ENCODE results near the gene NELFCD. TPM values are rescaled to one million over a fixed set of nuclear protein-coding genes. Genes with fewer than 3 reads are reported as not detected.

NELFCD gene, protein sequence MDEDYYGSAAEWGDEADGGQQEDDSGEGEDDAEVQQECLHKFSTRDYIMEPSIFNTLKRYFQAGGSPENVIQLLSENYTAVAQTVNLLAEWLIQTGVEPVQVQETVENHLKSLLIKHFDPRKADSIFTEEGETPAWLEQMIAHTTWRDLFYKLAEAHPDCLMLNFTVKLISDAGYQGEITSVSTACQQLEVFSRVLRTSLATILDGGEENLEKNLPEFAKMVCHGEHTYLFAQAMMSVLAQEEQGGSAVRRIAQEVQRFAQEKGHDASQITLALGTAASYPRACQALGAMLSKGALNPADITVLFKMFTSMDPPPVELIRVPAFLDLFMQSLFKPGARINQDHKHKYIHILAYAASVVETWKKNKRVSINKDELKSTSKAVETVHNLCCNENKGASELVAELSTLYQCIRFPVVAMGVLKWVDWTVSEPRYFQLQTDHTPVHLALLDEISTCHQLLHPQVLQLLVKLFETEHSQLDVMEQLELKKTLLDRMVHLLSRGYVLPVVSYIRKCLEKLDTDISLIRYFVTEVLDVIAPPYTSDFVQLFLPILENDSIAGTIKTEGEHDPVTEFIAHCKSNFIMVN
- 10 to 100 TPM; 37.8 to 44.3 (median 40.9) TPM for total RNA-seq

DNA sequence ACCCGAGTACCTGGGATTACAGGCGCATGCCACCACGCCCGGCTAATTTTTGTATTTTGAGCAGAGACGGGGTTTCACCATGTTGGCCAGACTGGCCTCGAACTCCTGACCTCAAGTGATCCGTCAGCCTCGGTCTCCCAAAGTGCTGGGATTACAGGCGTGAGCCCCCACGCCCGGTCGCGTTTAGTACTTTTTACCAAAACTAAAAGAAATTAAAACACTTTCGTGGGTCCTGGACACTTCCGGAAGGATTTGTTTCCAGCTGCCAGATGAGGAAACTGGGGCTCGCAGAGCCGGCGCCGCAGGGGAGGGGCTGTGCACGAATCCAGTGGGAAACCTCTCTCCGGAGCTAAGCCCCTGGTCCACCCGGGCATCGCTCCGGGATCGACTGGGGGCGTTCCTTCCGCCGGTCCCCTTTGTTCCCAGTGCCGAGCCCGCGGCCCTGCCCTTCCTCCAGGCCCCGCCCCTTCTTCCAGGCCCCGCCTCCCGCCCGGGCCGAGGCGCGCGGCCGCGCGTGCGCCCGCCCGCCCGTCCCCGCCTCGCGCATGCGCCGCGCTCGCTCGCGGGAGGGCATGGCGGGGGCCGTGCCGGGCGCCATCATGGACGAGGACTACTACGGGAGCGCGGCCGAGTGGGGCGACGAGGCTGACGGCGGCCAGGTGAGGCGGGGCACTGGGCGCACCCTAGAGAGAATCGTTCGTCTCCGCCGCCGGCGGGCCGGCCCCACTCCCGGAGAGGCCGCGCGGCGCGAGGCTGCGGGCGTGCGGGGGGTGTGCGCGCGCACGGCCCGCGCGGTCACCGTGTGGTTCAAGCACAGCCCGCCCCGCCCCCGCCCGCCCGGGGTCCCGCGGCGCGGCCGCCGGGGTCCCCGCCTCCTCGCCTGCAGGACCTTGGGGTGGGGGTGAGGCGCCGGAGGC is at the start of gene NELFCD:
Gene NELFCD, plus strand, starts transcription at position 546 of the 917 bp plus-strand sequence. Its CDS starts 54 bp downstream, at position 600.
- Histone ChIP-seq H3K9me3 (no peaks in the 10 kb centered on the region), H3K27ac (peak within 1 kb of the TSS; percentile 83 to 92 (median 90)), H3K27me3 (no peaks in the 10 kb centered on the region), H3K4me3 (peak within 1 kb of the TSS; percentile 90 to 100 (median 95)), H3K4me1 (peaks cover 32 to 38% of the 10 kb centered on the region in 2 donors), H3K36me3 (no peaks in the 10 kb centered on the region)
- in situ Hi-C loops (cut with MboI; ENCODE audit: low sequenced_read_pairs in 4 of 4) (loop anchor here (5.0 to 25.0 kb wide), 5 partner anchors 54 to 109 kb away; partner anchors contain the start of gene ATP5F1E (in 2 of the 4)), intact Hi-C loops (cut with DNase I; ENCODE audit: low total_unique reads) (loop anchor here (1.0 to 10.0 kb wide), 4 partner anchors 51 to 326 kb away; partner anchors contain the start of genes ATP5F1E and STX16)
- DNase-seq (peak; percentile 72 to 82), ATAC-seq (peak; percentile 89 to 92)
- TF ChIP-seq CTCF (IDR thresholded peaks at IDR 0.05 in 4 of 5, conservative IDR thresholded peaks at IDR 0.05 in 1 of 5) (no peak), POLR2A (IDR thresholded peaks at IDR 0.05) (peak; percentile 80)

- TF ChIP-seq CTCF (IDR thresholded peaks at IDR 0.05 in 4 of 5, conservative IDR thresholded peaks at IDR 0.05 in 1 of 5) (no peak), POLR2A (IDR thresholded peaks at IDR 0.05) (no peak)
- H3K4me3 ChIP-seq: no peak overlapping the region
- no peaks in the 10 kb centered on the region for H3K27me3 ChIP-seq
- intact Hi-C loops (cut with DNase I; ENCODE audit: low total_unique reads) (no loop called here), in situ Hi-C loops (cut with MboI; ENCODE audit: low sequenced_read_pairs in 4 of 4) (no loop called here)
- no peaks in the 10 kb centered on the region for H3K36me3 ChIP-seq
- H3K4me1 ChIP-seq: no peaks in the 10 kb centered on the region
- no peaks in the 10 kb centered on the region for H3K9me3 ChIP-seq
- DNase-seq (no peak), ATAC-seq (no peak)
- H3K27ac ChIP-seq: no peak overlapping the region
These were observed 48.9 kb upstream of the NELFCD start for GRCh38 chr20:58932170-58932569.

- DNase-seq: no peak
- H3K27me3 ChIP-seq: no peaks in the 10 kb centered on the region
- H3K4me3 ChIP-seq: no peak overlapping the region
- TF ChIP-seq POLR2A (IDR thresholded peaks at IDR 0.05) (no peak), CTCF (IDR thresholded peaks at IDR 0.05 in 4 of 5, conservative IDR thresholded peaks at IDR 0.05 in 1 of 5) (no peak)
- H3K27ac ChIP-seq: no peak overlapping the region
- in situ Hi-C loops (cut with MboI; ENCODE audit: low sequenced_read_pairs in 4 of 4): no loop called here
- intact Hi-C loops (cut with DNase I; ENCODE audit: low total_unique reads): no loop called here
- no peaks in the 10 kb centered on the region for H3K4me1 ChIP-seq
- ATAC-seq: no peak
- H3K36me3 ChIP-seq: no peaks in the 10 kb centered on the region
- H3K9me3 ChIP-seq: no peaks in the 10 kb centered on the region
These were observed 43.0 kb upstream of the NELFCD start for GRCh38 chr20:58938078-58938477.

DNA sequence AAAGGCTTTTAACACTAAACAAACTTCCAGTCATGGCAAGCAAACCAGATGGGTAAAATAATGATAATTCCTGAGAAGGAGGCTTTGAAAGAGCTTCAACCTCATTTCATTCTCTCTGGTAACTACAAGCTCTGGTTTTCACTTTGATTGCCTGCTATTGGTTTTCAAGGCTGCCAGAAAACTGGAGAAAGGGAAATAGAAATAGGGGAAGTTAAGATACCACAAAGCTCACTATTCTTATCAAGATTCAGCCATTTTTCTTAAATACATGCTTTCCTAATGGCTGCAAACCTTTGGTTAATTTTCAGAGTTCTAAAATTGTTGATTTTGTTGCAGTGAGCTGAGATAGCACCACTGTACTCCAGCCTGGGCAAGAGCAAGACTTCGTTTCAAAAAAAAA is 42.5 kb upstream of the NELFCD start:
- in situ Hi-C loops (cut with MboI; ENCODE audit: low sequenced_read_pairs in 4 of 4): no loop called here
- Histone ChIP-seq H3K9me3 (no peaks in the 10 kb centered on the region), H3K4me1 (no peaks in the 10 kb centered on the region), H3K27ac (no peak overlapping the region), H3K36me3 (no peaks in the 10 kb centered on the region), H3K4me3 (no peak overlapping the region), H3K27me3 (no peaks in the 10 kb centered on the region)
- TF ChIP-seq CTCF (IDR thresholded peaks at IDR 0.05 in 4 of 5, conservative IDR thresholded peaks at IDR 0.05 in 1 of 5) (no peak), POLR2A (IDR thresholded peaks at IDR 0.05) (no peak)
- no peak for DNase-seq
- ATAC-seq: no peak
- intact Hi-C loops (cut with DNase I; ENCODE audit: low total_unique reads): no loop called here
